Measurements from ENCODE around the gene ANKRD1. TPM values are rescaled to one million over a fixed set of nuclear protein-coding genes. Genes with fewer than 3 reads are reported as not detected.
"Not testable (repeated sequence)": the region's sequence is repeated elsewhere in the genome, so short reads cannot be mapped to it uniquely, and the experiment has no call there.

ANKRD1 gene
- total RNA-seq, 1 donor from 2014 or later: not detected

GRCh38 chr10:90912854-90913479 is 7.9 kb downstream of the ANKRD1 start:
- intact Hi-C loops (cut with micrococcal nuclease): no loop called here

DNA sequence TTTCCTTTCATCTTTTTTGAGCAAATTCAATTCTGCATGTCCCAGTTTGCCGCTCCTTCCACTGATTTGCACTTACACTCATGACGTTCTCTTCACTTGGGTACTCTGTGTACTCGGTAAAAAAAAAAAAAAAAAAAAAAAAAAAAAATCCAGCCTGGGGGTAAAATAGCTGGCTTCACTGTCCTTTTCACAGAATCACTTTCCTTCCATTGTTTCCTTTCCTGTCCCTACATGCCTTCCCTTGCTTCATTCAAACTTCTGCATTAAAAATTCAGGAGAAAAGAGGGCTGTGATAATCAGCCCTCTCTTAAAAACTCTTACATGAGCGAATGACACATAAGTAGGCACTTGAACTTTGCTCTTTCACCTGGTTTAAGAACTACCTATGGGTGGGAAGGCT is 8.7 kb downstream of the ANKRD1 start:
- intact Hi-C loops (cut with micrococcal nuclease): no loop called here

DNA sequence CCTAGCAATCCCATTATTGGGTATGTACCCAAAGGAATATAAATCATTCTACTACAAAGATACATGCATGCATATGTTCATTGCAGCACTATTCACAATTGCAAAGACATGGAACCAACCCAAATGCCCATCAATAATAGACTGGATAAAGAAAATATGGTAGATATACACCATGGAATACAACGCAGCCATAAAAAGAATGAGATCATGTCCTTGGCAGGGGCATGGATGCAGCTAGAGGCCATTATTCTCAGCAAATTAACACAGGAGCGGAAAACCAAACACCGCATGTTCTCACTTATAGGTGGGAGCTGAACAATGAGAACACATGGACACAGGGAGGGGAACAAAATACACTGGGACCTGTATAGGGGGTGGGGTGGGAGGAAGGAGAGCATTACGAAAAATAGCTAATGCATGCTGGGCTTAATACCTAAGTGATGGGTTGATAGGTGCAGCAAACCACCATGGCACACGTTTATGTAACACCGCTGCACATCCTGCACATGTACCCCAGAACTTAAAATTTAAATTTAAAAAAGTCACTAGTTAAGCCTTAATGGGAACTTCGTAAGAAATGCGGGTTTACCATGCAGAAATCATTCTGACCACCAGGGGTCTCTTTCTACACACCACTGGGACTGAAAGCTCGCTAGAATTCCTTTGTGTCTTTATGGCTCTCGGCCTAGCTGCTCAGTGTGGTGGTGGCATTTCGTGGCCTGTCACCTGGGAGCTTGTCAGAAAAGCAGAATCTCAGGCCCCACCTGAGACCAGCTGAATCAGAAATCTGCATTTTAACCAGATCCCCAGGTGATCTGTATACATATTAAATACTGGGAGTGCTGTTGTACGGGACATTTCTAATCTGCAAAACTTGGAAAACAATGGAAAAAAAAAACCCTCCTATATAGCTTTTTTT is 9.5 kb downstream of the ANKRD1 start:
- intact Hi-C loops (cut with micrococcal nuclease): loop anchor here (1.0 to 2.0 kb wide), 3 partner anchors 59 to 339 kb away; no protein-coding TSS in a partner anchor

GRCh38 chr10:90906596-90906995 is 14.3 kb downstream of the ANKRD1 start:
- intact Hi-C loops (cut with micrococcal nuclease): no loop called here

- intact Hi-C loops (cut with micrococcal nuclease): no loop called here
Observed at GRCh38 chr10:90905925-90906324, 15.0 kb downstream of the ANKRD1 start.

DNA sequence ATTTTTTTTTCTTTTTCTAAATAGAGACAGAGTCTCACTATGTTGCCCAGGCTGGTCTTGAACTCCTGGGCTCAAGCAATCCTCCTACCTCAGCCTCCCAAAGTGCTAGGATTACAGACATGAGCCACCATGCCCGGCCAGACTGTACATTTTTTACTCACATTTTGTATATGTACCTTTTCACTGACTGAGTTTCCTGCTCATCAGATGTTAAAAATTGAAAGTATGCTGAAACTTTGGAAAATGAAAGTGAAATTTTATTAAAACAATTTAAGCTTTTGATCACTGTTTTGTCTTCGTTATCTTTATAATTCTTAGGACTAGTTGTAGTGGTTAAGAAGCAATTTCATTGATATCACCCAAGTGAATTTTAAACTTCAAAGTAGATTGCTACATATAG is 24.0 kb downstream of the ANKRD1 start:
- intact Hi-C loops (cut with micrococcal nuclease): not testable (repeated sequence)

DNA sequence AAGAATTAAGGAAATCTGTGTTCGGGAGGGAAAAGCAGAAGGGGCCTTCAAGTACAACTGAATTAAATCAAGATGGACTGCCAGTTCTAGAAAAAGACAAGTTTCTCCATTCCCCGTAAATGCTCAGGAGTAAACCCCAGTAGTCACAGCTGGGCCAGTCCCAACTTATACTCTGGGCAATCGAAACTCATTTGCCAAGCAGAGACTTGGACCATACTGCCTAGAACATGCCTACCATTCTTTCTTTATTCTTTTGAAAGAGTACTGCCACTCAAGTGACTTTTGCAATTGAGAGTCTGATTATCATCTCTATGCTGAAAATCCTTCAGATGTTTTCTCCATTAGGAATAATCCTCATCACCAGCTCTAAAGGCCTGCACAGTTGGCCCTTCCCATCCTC is 27.7 kb downstream of the ANKRD1 start:
- intact Hi-C loops (cut with micrococcal nuclease): no loop called here

- intact Hi-C loops (cut with micrococcal nuclease): no loop called here
Observed at GRCh38 chr10:90890347-90890746, 30.5 kb downstream of the ANKRD1 start.

GRCh38 chr10:90889636-90890035 is 31.3 kb downstream of the ANKRD1 start:
- intact Hi-C loops (cut with micrococcal nuclease): no loop called here

GRCh38 chr10:90888387-90888786 is 32.5 kb downstream of the ANKRD1 start:
- intact Hi-C loops (cut with micrococcal nuclease): no loop called here

- intact Hi-C loops (cut with micrococcal nuclease): no loop called here
Observed at GRCh38 chr10:90887555-90887954, 33.3 kb downstream of the ANKRD1 start.

GRCh38 chr10:90885176-90885575 is 35.7 kb downstream of the ANKRD1 start:
- intact Hi-C loops (cut with micrococcal nuclease): no loop called here

- intact Hi-C loops (cut with micrococcal nuclease): no loop called here
Observed at GRCh38 chr10:90884431-90884830, 36.5 kb downstream of the ANKRD1 start.

DNA sequence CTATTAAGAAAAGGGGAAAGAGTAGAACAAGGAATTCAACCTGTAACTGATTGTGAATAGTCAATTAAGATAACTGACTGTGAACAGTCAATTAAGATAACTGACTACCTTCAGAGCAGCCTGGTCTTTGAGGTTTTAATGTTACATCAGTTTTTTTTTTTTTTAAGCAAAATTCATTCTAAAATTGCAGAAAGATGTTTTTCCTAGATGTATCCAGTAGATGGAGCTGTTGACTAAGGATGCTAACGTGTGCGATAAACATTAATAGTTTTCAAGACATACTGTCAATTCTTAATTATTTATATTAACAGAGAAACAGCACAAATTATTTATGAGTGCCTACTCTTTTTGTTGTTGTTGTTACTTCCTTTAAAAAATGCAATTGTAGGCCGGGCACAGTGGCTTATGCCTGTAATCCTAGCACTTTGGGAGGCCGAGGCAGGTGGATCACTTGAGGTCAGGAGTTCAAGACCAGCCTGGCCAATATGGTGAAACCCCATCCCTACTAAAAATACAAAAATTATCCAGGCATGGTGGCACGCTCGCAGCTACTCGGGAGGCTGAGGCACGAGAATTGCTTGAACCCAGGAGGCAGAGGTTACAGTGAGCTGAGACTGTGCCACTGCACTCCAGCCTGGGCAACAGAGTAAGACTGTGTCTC is 40.7 kb downstream of the ANKRD1 start:
- intact Hi-C loops (cut with micrococcal nuclease): loop anchor here (1.0 kb wide), 2 partner anchors 127 to 371 kb away; no protein-coding TSS in a partner anchor

DNA sequence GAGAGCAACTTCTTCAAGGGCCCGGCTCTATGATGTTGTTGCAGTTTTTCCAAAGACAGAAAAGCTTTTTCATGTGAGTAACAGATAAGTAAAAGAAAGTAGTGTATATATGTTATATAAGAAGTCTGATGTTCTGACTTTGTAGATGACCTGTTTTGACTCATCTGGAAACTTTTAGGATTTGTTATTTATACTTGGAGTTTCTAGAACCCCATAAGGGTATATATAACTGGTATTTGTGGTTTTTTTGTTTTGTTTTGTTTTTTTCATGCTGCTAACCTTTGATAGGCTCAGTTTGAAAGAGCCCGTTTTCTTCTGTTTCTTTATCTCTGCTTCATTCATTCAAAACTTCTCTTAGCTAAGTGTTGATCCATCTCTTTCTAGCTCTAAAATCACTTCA is 41.8 kb downstream of the ANKRD1 start:
- intact Hi-C loops (cut with micrococcal nuclease): loop anchor here (10.0 kb wide), 2 partner anchors 756 to 1046 kb away; partner anchors contain the start of genes BTAF1 and PPP1R3C

DNA sequence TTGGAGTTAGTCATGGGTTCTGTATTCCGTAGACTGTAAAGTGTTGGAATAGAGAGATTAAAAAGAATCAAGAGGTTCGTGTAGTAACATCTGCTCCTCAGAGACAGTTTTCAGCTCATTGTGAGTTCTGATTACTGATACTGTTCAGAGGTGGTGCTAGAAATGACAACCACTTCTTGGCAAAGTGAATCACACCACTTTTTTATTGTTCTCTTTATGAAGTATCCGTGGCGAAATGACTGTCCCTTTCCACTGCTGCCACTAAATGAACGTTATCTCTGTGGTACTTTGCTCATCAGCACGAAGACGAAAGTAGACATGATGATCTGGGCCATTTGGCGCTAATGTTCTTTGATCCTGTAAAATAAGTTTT is 48.3 kb downstream of the ANKRD1 start:
- intact Hi-C loops (cut with micrococcal nuclease): loop anchor here (5.0 to 10.0 kb wide), 6 partner anchors 290 to 1080 kb away; partner anchors contain the start of genes BTAF1, HECTD2, PPP1R3C and TNKS2

GRCh38 chr10:90871766-90872647 is 48.9 kb downstream of the ANKRD1 start, which contains the start of gene RPP30:
Gene RPP30, plus strand, starts transcription at chr10:90871974. Its CDS starts 13 bp downstream, at chr10:90871987.
- intact Hi-C loops (cut with micrococcal nuclease): loop anchor here (1.0 to 10.0 kb wide), 10 partner anchors 9 to 1080 kb away; partner anchors contain the start of genes BTAF1, HECTD2, PCGF5 and PPP1R3C

GRCh38 chr10:90871279-90871765 is 49.6 kb downstream of the ANKRD1 start:
- intact Hi-C loops (cut with micrococcal nuclease): loop anchor here (1.0 to 10.0 kb wide), 10 partner anchors 8 to 1079 kb away; partner anchors contain the start of genes BTAF1, HECTD2, PCGF5 and PPP1R3C

DNA sequence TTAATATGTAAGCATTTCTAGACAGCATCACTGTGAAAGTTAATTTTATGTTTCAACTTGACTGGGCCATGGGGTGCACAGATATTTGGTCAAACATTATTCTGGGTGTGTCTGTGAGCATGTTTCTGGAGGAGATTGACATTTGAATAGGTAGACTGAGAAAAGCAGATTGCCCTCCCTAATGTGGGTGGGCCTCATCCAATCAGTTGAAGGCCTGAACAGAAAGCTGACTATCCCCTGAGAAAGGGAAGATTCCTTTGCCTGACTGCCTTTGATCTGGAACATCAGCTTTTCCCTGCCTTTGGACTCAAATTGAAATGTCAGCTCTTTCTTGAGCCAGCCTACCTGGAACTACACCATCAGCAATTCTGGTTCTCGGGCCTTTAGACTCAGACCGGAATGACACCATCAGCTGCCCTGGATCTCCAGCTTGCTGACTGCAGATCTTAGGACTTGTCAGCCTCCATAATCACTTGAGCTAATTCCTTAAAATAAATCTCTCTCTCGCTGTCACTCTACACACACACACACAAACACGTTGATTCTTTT is 54.8 kb downstream of the ANKRD1 start:
- intact Hi-C loops (cut with micrococcal nuclease): no loop called here

- intact Hi-C loops (cut with micrococcal nuclease): no loop called here
Observed at GRCh38 chr10:90865401-90865800, 55.5 kb downstream of the ANKRD1 start.

Data from T-helper 2 cell treated with Interferon-gamma antibody and Interleukin-4, amounts not matched to agents 100 ng/mL and 5 ng/mL, for 36 hours (primary cell).